GM06990 (cell line): Measurements from ENCODE around the gene MRPS14.
"Not testable (repeated sequence)": the region's sequence is repeated elsewhere in the genome, so short reads cannot be mapped to it uniquely, and the experiment has no call there.

Experiments
- DNase-seq: peaks from one replicate; pipeline ENCODE4 v3.0.0-alpha.2; 2011; ENCODE audit not compliant: insufficient read length; ENCODE audit errors: extremely low read depth
- H3K27me3 ChIP-seq: replicated peaks from 2 replicates; pipeline ENCODE4 v1.6.0; 2011; ENCODE audit warnings: low read length; ENCODE audit not compliant: control insufficient read depth, insufficient read depth
- H3K36me3 ChIP-seq: 2 replicates; pipeline ENCODE4 v1.5.1; 2011; ENCODE audit warnings: low read length; ENCODE audit not compliant: control insufficient read depth, insufficient read depth
- H3K4me3 ChIP-seq: replicated peaks from 2 replicates; pipeline ENCODE4 v1.5.1; 2011; ENCODE audit warnings: low read depth, mild to moderate bottlenecking, control low read depth, low read length
- CTCF ChIP-seq: IDR thresholded peaks from 2 replicates; pipeline ENCODE4 v1.5.1; 2011; ENCODE audit warnings: low read length, control low read depth, mild to moderate bottlenecking, inconsistent platforms; ENCODE audit not compliant: insufficient read depth, poor library complexity, severe bottlenecking

The MRPS14 gene

DNA sequence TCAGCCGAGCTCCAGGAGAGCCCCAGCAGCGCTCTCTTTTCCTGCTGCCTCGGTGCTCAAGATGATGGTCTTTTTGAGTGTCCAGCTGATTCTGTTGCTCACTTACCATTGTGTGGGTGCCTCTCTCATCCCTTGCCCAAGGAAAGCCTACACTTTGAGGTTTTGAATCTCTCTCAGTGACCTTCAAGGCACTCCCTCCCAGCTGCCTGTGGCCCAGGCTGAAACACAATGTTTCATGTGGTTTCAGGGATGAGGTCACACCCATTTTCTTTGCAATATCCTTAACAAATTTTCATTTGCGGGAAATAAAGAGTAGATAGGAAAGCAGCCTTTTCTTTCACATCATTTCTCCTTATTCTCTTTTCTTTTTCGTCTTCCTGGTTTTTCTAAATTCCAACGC lies 12.6 kb upstream of the MRPS14 start:
- TF ChIP-seq CTCF, result no peak
- no peak overlapping the region for H3K4me3 ChIP-seq
- H3K36me3 ChIP-seq, result no peaks in the 10 kb centered on the region
- DNase-seq, result no peak
- no peaks in the 10 kb centered on the region for H3K27me3 ChIP-seq

DNA sequence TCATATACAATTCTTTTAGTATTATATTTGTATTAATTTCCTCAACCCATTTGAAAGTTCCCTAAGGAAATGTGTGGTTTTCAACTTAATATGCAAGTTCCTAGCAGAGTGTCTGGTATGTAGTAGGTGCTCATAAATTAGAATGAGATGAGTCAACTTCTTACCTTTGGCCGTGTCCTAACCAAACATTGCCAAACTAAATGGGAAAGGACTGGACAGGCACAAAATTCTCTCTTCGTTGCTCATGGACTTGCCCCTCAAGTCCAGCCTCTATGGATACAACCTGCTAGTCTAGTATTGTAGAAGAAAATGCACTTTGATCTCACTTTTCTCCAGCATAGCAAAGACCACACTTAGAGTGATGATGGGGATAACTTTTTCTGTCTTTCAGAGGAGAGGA lies 11.6 kb upstream of the MRPS14 start:
- H3K36me3 ChIP-seq, result no peaks in the 10 kb centered on the region
- TF ChIP-seq CTCF, result no peak
- no peak for DNase-seq
- H3K27me3 ChIP-seq, result no peaks in the 10 kb centered on the region
- no peak overlapping the region for H3K4me3 ChIP-seq

- H3K36me3 ChIP-seq, result no peaks in the 10 kb centered on the region
- no peak overlapping the region for H3K4me3 ChIP-seq
- no peak for TF ChIP-seq CTCF
- DNase-seq, result no peak
- H3K27me3 ChIP-seq, result no peaks in the 10 kb centered on the region
Observed at GRCh38 chr1:175033953-175034352, 10.7 kb upstream of the MRPS14 start.

DNA sequence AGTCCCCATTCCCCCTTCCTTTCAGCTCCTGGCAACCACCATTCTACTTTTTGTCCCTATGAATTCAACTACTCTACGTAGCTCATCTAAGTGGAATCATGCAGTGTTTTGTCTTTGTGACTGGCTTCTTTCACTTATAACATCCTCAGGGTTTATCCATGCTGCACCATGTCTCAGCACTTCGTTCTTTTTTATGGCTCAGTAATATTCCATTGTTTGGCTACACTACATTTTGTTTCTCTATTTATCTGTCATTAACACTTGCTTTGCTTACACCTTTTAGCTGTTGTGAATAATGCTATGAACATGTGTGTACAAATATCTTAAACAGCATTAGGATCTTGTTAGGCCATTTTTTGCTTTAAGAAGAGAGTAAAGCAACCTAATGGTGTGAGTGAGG lies 1.5 kb upstream of the MRPS14 start:
- no peak for DNase-seq
- Histone ChIP-seq H3K4me3 (no peak overlapping the region), H3K36me3 (peaks cover 2% of the 10 kb centered on the region; the same call in 1 of the 2 replicates), H3K27me3 (no peaks in the 10 kb centered on the region)
- no peak for TF ChIP-seq CTCF

DNA sequence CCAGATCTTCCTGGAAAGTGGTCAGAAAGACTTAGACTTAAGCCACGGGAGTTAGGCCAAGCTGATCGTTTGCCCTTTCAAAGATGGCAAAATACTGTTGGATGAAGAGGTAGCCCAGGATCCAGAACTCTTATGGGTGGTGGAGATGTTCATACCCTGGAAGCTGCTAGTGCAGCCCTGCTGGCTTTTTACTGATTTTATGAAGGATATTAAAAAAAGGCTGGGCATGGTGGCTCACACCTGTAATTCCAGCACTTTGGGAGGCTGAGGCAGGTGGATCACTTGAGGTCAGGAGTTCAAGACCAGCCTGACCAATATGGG lies 657 bp upstream of the MRPS14 start:
- H3K36me3 ChIP-seq, DNase-seq, H3K27me3 ChIP-seq: not testable (repeated sequence)
- peak overlapping the region; percentile 61 for H3K4me3 ChIP-seq

DNA sequence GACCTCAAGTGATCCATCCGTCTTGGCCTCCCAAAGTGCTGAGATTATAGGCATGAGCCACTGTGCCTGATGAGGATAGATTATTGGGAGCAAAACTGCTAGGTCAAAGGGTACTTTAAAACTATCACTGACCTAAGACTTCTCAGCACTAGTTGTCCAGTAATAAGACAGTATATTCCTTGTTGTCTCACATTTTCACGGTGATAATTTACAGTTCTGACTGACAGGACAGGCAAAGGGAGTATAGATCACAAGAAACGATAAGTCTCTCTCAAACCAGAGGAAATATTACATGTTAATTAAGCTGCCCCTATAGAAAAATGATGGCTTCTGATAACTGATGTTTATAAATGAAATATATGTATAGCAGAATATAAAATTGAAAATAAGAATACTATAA lies 3.7 kb downstream of the MRPS14 start:
- DNase-seq, result no peak
- Histone ChIP-seq H3K4me3 (no peak overlapping the region), H3K36me3 (peaks cover 6% of the 10 kb centered on the region), H3K27me3 (no peaks in the 10 kb centered on the region)
- no peak for TF ChIP-seq CTCF
